Measurements from ENCODE around the gene TMEM131. TPM values are rescaled to one million over a fixed set of nuclear protein-coding genes. Genes with fewer than 3 reads are reported as not detected.

Gene TMEM131
- total RNA-seq, 1 donor from 2014 or later = 16.8 TPM

DNA sequence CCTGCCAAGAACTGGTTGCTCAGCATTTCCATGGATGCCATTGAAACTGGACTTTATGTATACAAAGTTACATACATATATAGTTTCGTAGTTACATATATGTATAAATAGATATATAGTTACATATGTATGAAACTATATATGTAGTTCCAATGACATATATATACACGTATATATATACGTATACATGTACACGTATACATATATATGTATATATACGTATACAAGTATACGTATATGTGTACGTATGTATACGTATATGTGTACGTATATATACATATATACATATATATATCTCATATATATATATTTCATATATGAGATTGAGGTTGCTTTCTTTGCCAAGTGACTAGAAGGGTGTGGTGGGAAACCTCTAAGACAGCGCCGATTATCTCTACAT is 10.6 kb upstream of the TMEM131 start:
- no peak for TF ChIP-seq CTCF (IDR thresholded peaks at IDR 0.05; ENCODE audit: insufficient read depth, low read length, poor library complexity, severe bottlenecking)
- H3K27me3 ChIP-seq (ENCODE audit: control insufficient read depth, insufficient read depth, low read length) = no peaks in the 10 kb centered on the region
- no peak overlapping the region for H3K4me3 ChIP-seq (ENCODE audit: low read depth, low read length)
- no peak for DNase-seq (ENCODE audit: low read depth)
- no peaks in the 10 kb centered on the region for H3K36me3 ChIP-seq (ENCODE audit: control insufficient read depth, insufficient read depth, low read length)

DNA sequence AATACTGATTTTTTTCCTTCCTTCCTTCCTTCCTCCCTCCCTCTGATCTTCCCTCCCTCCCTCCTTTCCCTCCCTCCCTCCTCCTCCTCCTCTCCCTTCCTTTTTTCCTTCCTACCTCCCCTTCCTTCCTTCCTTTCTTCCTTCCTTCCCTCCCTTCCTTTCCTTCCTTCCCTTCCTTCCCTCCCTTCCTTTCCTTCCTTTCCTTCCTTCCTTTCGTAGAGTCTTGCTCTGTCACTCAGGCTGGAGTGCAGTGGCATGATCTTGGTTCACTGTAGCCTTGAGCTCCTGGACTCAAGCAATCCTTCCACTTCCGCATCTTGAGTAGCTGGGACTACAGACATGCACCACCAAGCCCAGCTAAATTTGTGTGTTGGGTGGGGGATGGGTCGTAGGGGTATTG is 8.9 kb upstream of the TMEM131 start:
- DNase-seq (ENCODE audit: low read depth) = no peak
- TF ChIP-seq CTCF (IDR thresholded peaks at IDR 0.05; ENCODE audit: insufficient read depth, low read length, poor library complexity, severe bottlenecking) = no peak
- Histone ChIP-seq H3K4me3 (ENCODE audit: low read depth, low read length) (no peak overlapping the region), H3K36me3 (ENCODE audit: control insufficient read depth, insufficient read depth, low read length) (no peaks in the 10 kb centered on the region), H3K27me3 (ENCODE audit: control insufficient read depth, insufficient read depth, low read length) (no peaks in the 10 kb centered on the region)

DNA sequence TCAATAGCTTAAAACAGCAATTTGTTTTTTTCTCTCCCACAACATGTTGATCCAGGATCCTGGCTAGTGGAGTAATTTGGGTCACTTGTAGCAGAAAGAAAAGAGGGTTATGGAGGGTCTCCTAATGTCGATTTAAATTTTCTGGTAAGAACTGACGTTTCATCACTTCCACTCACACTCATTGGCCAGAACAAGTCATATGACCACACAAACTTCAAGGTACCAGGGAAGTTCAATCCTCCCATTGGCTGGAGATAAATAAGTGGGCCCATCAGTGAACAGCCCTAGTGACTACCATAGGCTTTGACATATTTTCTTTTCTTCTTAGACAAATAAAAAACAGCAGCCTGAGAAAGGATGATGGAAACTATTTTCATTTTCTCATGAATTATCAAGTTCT is 8.3 kb upstream of the TMEM131 start:
- no peaks in the 10 kb centered on the region for H3K27me3 ChIP-seq (ENCODE audit: control insufficient read depth, insufficient read depth, low read length)
- H3K36me3 ChIP-seq (ENCODE audit: control insufficient read depth, insufficient read depth, low read length) = no peaks in the 10 kb centered on the region
- H3K4me3 ChIP-seq (ENCODE audit: low read depth, low read length) = no peak overlapping the region
- TF ChIP-seq CTCF (IDR thresholded peaks at IDR 0.05; ENCODE audit: insufficient read depth, low read length, poor library complexity, severe bottlenecking) = no peak
- no peak for DNase-seq (ENCODE audit: low read depth)

GRCh38 chr2:97999536-97999935 is 3.8 kb upstream of the TMEM131 start:
- Histone ChIP-seq H3K27me3 (ENCODE audit: control insufficient read depth, insufficient read depth, low read length) (no peaks in the 10 kb centered on the region), H3K36me3 (ENCODE audit: control insufficient read depth, insufficient read depth, low read length) (no peaks in the 10 kb centered on the region), H3K4me3 (ENCODE audit: low read depth, low read length) (no peak overlapping the region)
- no peak for DNase-seq (ENCODE audit: low read depth)
- no peak for TF ChIP-seq CTCF (IDR thresholded peaks at IDR 0.05; ENCODE audit: insufficient read depth, low read length, poor library complexity, severe bottlenecking)

- no peak for DNase-seq (ENCODE audit: low read depth)
- TF ChIP-seq CTCF (IDR thresholded peaks at IDR 0.05; ENCODE audit: insufficient read depth, low read length, poor library complexity, severe bottlenecking) = no peak
- H3K27me3 ChIP-seq (ENCODE audit: control insufficient read depth, insufficient read depth, low read length) = no peaks in the 10 kb centered on the region
- no peak overlapping the region for H3K4me3 ChIP-seq (ENCODE audit: low read depth, low read length)
- H3K36me3 ChIP-seq (ENCODE audit: control insufficient read depth, insufficient read depth, low read length) = no peaks in the 10 kb centered on the region
Observed at GRCh38 chr2:97998431-97999005, 2.8 kb upstream of the TMEM131 start.

- Histone ChIP-seq H3K27me3 (ENCODE audit: control insufficient read depth, insufficient read depth, low read length) (no peaks in the 10 kb centered on the region), H3K36me3 (ENCODE audit: control insufficient read depth, insufficient read depth, low read length) (no peaks in the 10 kb centered on the region), H3K4me3 (ENCODE audit: low read depth, low read length) (no peak overlapping the region)
- no peak for TF ChIP-seq CTCF (IDR thresholded peaks at IDR 0.05; ENCODE audit: insufficient read depth, low read length, poor library complexity, severe bottlenecking)
- no peak for DNase-seq (ENCODE audit: low read depth)
Observed at GRCh38 chr2:97997784-97998392, 2.1 kb upstream of the TMEM131 start.
